ENCODE measurements around the gene SLC30A3. TPM values are rescaled to one million over a fixed set of nuclear protein-coding genes. Genes with fewer than 3 reads are reported as not detected.

The SLC30A3 gene
- total RNA-seq, 6 experiments from 2014 or later: not detected

- Histone ChIP-seq H3K36me3 (no peaks in the 10 kb centered on the region), H3K9me3 (no peaks in the 10 kb centered on the region), H3K4me3 (no peak overlapping the region), H3K27ac (no peak overlapping the region), H3K27me3 (no peaks in the 10 kb centered on the region), H3K4me1 (no peaks in the 10 kb centered on the region)
- WGBS (ENCODE audit: insufficient coverage, low coverage, low lambda C conversion rate, missing lambda C conversion rate): 37% methylated on average over 3 of the region's 13 CpGs
- DNase-seq (no peak), ATAC-seq (no peak)
- intact Hi-C loops (cut with DNase I): loop anchor here in 1 of 2 donors (10.0 kb wide), 1 partner anchor 53 kb away; the partner anchor contains the start of gene UCN
- no peak for TF ChIP-seq POLR2A (IDR thresholded peaks at IDR 0.05)
These were observed 11.1 kb downstream of the SLC30A3 start for GRCh38 chr2:27251766-27252165.

DNA sequence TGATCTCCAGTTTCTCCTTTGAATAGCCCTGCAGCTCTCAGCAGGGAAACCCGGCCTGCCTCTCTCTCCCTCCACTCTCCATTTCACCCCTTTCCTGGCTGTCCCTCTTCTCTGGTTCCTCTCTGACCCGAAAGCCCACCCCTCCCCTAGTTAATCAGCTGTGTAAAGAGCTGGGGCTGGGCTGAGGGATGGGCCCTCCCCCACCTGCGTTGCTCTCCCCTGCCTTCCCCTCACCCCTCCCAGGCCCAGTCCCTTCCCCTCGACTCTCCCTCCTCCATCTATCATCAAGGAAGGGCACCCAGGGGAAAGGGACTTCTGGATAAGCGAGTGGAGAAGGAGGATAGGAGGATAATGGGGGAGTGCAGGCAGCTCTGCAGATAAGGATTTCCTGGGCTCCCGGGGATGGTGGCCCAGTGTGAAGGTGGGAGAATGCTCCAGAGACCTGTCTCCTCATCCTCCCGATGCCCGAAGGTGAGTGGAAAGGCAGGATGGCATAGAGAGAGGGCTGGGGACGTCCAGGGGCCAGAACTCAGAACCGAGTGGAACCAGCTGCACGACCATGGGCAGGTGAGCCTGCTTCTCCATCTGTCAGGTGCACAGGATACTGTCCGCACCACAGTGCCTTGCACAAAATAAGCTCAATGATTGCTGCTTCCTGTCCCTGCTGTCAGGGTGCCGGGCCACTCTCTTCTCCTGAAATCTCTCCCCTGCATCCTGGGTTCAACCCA is 12.0 kb downstream of the SLC30A3 start:
- H3K9me3 ChIP-seq: no peaks in the 10 kb centered on the region
- H3K27me3 ChIP-seq: no peaks in the 10 kb centered on the region
- intact Hi-C loops (cut with DNase I): loop anchor here in 1 of 2 donors (10.0 kb wide), 1 partner anchor 54 kb away; the partner anchor contains the start of gene UCN
- ATAC-seq (no peak), DNase-seq (no peak)
- H3K27ac ChIP-seq: no peak overlapping the region
- H3K4me3 ChIP-seq: no peak overlapping the region
- no peaks in the 10 kb centered on the region for H3K4me1 ChIP-seq
- TF ChIP-seq, protein P1, sequence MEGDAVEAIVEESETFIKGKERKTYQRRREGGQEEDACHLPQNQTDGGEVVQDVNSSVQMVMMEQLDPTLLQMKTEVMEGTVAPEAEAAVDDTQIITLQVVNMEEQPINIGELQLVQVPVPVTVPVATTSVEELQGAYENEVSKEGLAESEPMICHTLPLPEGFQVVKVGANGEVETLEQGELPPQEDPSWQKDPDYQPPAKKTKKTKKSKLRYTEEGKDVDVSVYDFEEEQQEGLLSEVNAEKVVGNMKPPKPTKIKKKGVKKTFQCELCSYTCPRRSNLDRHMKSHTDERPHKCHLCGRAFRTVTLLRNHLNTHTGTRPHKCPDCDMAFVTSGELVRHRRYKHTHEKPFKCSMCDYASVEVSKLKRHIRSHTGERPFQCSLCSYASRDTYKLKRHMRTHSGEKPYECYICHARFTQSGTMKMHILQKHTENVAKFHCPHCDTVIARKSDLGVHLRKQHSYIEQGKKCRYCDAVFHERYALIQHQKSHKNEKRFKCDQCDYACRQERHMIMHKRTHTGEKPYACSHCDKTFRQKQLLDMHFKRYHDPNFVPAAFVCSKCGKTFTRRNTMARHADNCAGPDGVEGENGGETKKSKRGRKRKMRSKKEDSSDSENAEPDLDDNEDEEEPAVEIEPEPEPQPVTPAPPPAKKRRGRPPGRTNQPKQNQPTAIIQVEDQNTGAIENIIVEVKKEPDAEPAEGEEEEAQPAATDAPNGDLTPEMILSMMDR (IDR thresholded peaks at IDR 0.05): no peak
- TF ChIP-seq POLR2A (IDR thresholded peaks at IDR 0.05): no peak
- no peaks in the 10 kb centered on the region for H3K36me3 ChIP-seq
- WGBS (ENCODE audit: insufficient coverage, low coverage, low lambda C conversion rate, missing lambda C conversion rate): 55% methylated on average over 9 of the region's 13 CpGs

DNA sequence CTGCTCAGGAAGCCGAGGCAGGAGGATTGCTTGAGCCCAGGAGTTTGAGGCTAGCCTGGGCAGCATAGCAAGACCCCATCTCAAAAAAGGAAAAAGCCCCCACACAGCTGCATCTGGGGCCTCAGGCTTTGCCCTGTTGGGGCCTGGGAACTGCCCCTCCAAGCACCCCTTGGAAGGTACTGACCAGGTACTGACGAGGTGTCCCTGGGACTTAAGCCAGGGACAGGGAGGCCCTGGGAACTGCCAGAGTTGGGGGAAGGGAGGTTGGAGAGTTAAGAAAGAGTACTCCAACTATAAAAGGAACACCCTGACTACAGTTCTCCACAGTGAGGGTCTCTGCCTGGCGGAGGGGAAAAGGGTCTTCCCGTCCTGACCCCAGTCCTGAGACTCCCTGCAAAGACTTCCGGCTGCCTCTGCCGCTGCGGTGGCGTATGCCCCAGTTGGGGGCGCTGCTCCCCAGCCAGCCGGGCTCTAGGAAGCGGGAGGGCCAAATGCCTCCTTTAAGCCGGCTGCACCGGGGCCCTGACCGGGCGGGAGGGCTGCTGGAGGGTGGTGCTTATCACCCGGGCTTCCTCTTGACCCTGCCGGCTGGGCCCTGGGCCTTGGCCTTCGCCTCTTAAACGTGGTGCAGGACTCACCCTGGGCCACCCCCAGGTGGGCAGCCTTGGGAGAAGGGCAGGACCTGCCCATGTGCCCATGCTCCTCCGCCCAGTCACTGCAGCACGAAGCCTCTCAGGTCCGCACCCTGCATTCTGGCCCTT is 12.8 kb downstream of the SLC30A3 start:
- Histone ChIP-seq H3K4me1 (no peaks in the 10 kb centered on the region), H3K27ac (no peak overlapping the region), H3K4me3 (no peak overlapping the region), H3K27me3 (no peaks in the 10 kb centered on the region), H3K9me3 (no peaks in the 10 kb centered on the region), H3K36me3 (no peaks in the 10 kb centered on the region)
- ATAC-seq (peak; percentile 79 to 91 (median 84)), DNase-seq (peak in 2 of 3 donors; percentile 61 to 63)
- 14% methylated on average over 5 of the region's 22 CpGs for WGBS (ENCODE audit: insufficient coverage, low coverage, low lambda C conversion rate, missing lambda C conversion rate)
- intact Hi-C loops (cut with DNase I): loop anchor here in 1 of 2 donors (10.0 kb wide), 1 partner anchor 55 kb away; the partner anchor contains the start of gene UCN
- TF ChIP-seq, protein P1 (IDR thresholded peaks at IDR 0.05): peak; percentile 55 to 75 (median 64)
- no peak for TF ChIP-seq POLR2A (IDR thresholded peaks at IDR 0.05)

DNA sequence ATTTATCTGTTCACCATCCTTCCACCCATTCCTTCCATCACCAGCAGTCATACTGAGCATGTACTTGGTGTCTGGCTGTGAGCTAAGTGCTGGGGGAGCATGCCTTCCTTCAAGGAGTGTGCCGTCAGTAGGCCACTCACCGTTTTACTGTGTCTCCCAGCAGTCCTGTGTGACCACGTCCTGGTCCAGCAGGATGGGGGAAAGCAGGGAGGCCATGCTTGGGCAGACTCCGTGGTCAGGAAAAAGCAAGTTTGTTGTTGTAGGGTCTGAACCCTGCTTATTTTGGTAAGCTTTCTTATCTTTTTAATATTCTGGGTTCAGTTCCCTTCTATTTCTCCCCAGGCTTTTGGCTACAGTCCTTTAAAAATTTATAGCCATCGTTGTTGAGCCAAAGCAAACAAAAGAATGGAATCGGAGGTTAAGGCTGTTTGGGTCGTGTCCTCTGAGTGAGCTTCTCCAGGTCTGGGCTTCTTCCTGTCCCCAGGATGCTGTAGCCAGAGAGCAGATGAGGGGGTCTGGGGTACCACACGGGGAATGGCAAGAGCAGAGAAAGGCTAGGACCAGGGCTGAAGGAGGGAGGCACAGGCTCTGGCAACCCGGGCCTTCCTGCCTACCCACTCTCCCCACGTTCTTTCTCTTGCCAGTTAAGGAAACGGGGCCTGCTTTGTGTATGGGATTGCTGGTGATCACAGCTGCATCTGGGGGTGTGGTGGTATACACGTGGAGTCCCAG is 13.5 kb downstream of the SLC30A3 start:
- ATAC-seq: no peak
- H3K9me3 ChIP-seq: no peaks in the 10 kb centered on the region
- no peaks in the 10 kb centered on the region for H3K4me1 ChIP-seq
- no peak for TF ChIP-seq POLR2A (IDR thresholded peaks at IDR 0.05)
- no peaks in the 10 kb centered on the region for H3K36me3 ChIP-seq
- DNase-seq: no peak
- intact Hi-C loops (cut with DNase I): no loop called here
- no peak overlapping the region for H3K4me3 ChIP-seq
- 23% methylated on average over 11 of the region's 12 CpGs for WGBS (ENCODE audit: insufficient coverage, low coverage, low lambda C conversion rate, missing lambda C conversion rate)
- H3K27me3 ChIP-seq: no peaks in the 10 kb centered on the region
- no peak overlapping the region for H3K27ac ChIP-seq

- DNase-seq: no peak
- no peak for ATAC-seq
- Histone ChIP-seq H3K4me1 (no peaks in the 10 kb centered on the region), H3K36me3 (peaks cover 0 to 12% (median 4%) of the 10 kb centered on the region in 4 donors), H3K9me3 (no peaks in the 10 kb centered on the region), H3K27me3 (no peaks in the 10 kb centered on the region), H3K4me3 (no peak overlapping the region), H3K27ac (no peak overlapping the region)
- TF ChIP-seq, protein P1 (IDR thresholded peaks at IDR 0.05): no peak
- no peak for TF ChIP-seq POLR2A (IDR thresholded peaks at IDR 0.05)
- 58% methylated on average over 4 of the region's 4 CpGs for WGBS (ENCODE audit: insufficient coverage, low coverage, low lambda C conversion rate, missing lambda C conversion rate)
- intact Hi-C loops (cut with DNase I): no loop called here
These were observed 15.0 kb downstream of the SLC30A3 start for GRCh38 chr2:27247893-27248292.

All from right lobe of liver (tissue), 6 donors.